ENCODE results near the gene CENPA. TPM values are rescaled to one million over a fixed set of nuclear protein-coding genes. Genes with fewer than 3 reads are reported as not detected.
"Not testable (repeated sequence)": the region's sequence is repeated elsewhere in the genome, so short reads cannot be mapped to it uniquely, and the experiment has no call there.

Gene CENPA
- total RNA-seq, 1 experiment from 2014 or later = 35.8 TPM

GRCh38 chr2:26792720-26793119, 6.9 kb downstream of the CENPA start:
- DNase-seq (ENCODE audit: low spot score) = no peak

DNA sequence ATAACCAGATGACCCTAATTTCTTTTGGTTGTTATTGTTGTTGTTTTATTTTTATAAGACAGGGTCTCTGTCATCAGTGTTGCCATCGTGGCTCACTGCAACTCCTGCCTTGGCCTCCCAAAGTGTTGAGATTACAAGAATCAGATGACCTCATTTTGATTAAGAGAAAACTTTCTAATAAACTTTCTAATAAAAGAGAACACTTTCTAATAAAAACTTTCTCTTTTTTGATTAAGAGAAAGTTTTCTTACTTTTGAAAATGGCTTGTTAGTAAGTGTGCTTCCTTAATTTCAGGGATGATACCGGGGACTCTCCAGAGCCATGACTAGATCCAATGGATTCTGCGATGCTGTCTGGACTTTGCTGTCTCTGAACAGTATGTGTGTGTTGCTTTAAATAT, 7.7 kb downstream of the CENPA start:
- no peak for DNase-seq (ENCODE audit: low spot score)

GRCh38 chr2:26795135-26795534, 9.3 kb downstream of the CENPA start:
- not testable (repeated sequence) for DNase-seq (ENCODE audit: low spot score)

DNA sequence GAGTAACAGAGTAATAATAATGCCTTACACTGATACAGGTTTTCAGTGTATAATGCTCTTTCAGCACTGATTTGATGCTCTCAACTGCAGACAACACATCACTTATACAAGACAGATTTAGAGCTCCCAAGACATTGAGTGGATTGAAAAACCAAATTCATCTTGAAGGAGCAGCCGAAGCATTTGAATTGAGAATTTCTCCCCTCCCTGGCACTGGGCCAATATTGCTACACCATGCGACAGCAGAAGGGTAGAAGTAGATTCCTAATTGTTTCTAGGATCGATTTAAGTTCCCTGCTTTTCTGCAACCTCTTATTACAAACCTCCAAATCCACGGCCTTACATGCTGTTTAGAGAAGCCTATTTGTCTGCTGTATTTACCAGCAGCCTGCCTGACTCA, 15.5 kb downstream of the CENPA start:
- no peak for DNase-seq (ENCODE audit: low spot score)

DNA sequence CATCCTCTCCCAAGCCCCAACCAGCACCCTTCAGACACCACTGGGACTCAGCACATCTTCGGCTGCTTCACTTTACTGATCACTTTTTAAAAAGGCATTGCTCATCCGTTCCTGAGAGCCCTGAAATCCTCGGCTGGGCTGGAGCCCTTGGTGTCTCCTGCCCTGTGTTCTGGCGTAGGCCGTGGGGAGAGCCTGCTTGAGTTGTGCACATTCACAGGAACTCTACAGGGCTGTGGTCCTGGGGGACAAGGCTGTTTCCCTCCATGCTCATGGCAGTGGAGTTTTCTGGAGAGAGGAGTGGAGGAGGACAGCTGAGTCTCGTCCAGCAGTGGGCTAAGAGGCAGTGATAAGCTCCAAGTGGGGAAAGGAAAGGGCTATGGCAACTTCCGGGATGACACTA, 15.9 kb downstream of the CENPA start:
- DNase-seq (ENCODE audit: low spot score) = no peak

DNA sequence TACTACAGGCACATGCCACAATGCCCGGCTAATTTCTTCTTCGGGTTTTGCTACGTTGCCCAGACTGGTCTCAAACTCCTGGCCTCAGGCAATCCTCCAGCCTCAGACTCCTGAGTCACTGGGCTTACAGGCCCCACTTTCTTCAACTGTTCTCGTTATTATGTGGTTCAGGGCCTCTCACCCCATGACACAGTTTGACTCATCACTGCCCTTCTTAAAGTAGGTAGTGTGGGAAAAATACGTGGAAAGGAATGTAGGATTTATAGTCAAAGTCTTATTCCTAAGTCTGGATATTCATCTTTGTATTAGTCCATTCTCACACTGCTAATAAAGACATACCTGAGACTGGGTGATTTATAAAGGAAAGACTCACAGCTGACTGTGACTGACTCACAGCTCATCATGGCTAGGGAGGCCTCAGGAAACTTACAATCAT, 19.4 kb downstream of the CENPA start:
- DNase-seq (ENCODE audit: low spot score) = peak; percentile 97

DNA sequence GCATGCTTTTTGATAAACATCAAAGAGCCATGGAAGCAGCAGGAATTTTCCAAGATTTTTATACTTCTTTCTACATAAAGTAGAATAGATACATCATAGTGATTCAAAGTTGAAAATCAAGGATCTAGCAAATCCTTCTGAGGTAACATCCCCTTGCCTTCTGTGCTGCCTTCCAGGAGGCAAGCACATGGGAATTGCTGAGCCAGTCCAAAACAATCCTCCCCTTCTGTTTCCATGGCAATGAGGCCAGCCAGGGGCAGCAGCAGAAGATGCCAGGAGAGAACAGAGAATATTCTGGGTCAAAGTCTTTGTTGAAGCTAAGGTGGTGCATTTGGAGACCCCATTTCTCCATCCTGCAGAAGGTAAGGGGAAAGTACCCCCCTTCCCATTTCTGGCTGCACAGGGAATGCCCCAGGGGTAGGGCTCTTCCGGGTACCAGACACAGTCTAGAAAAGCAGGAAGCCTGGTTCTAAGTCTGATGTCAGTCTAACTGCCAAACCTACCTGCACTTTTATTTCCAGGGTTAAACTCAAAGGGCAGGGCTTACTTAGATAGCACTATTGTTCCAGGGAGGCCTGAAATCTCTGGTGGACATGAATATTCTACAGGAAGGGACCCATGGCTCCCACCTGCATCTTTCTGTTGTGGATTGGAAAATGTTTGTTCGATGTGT, 22.1 kb downstream of the CENPA start:
- no peak for DNase-seq (ENCODE audit: low spot score)

GRCh38 chr2:26809211-26809610, 23.4 kb downstream of the CENPA start:
- DNase-seq (ENCODE audit: low spot score) = no peak

DNA sequence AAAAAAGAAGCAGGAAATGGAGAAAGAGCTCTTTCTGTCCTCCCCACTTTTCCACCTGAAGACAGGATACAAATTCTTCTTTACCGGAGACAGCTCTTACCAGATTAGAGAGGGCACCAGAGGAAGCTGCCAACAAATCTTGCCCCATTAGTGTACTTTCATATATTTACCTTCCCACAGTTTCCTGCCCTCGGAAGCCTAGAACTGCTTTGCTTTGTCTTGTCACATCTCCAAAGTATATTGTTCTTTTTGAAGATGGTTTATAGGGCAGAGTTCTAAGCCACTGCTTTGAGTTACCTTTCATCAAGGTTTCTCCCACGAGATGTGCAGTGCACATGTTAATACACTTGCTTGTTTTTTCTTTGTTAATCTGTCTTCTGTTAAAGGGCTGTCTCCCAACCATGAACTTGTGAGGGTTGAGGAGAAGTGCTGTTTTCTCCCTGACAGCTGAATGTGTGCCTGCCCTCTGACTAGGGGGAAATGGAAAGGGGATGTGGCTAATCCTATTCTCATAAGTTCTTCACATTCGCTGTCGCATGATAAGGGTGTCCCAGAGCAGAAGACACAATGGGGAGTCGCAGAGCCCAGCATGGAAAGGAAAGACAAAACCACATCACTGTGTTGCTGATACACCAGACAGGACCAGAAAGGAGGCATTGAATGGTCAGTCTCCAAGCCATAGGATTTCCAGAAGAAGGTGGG, 24.2 kb downstream of the CENPA start:
- no peak for DNase-seq (ENCODE audit: low spot score)

- no peak for DNase-seq (ENCODE audit: low spot score)
Observed at GRCh38 chr2:26811261-26811660, 25.4 kb downstream of the CENPA start.

GRCh38 chr2:26811791-26812694, 26.2 kb downstream of the CENPA start:
- DNase-seq (ENCODE audit: low spot score) = no peak

- DNase-seq (ENCODE audit: low spot score) = no peak
Observed at GRCh38 chr2:26812731-26813130, 26.9 kb downstream of the CENPA start.

DNA sequence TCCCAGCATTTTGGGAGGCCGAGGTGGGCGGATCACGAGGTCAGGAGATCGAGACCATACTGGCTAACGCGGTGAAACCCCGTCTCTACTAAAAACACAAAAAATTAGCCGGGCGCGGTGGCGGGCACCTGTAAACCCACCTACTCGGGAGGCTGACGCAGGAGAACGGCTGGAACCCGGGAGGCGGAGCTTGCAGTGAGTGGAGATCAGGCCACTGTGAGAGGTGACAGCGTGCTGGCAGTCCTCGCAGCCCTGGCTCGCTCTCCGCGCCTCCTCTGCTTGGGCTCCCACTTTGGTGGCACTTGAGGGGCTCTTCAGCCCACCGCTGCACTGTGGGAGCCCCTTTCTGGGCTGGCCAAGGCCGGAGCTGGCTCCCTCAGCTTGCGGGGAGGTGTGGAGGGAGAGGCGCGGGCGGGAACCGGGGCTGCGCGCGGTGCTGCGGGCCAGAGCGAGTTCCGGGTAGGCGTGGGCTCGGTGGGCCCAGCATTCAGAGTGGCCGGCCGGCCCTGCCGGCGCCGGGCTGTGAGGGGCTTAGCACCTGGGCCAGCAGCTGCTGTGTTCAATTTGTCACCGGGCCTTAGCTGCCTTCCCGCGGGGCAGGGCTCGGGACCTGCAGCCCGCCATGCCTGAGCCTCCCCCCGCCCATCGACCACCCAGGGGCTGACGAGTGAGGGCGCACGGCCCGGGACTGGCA, 28.4 kb downstream of the CENPA start:
- DNase-seq (ENCODE audit: low spot score) = not testable (repeated sequence)

DNA sequence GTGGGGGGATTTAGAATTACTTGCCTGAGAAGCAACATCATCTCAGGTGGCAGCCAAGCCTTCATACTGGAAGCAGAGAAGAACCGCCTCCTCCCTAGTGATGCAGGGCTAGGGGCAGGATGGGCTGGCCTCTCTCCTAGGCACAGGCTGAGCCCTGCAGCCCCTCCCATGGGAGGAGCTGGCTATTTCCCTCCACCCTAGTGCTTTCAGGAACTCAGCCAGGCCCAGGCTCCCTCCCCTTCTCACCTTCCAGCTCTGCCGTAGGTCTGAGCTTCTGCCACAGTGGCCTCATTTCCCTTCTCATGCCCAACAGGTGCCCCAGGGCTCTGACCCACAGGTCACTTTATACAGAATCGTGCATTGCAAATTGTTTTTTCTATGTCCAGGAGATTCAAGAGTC, 31.0 kb downstream of the CENPA start:
- DNase-seq (ENCODE audit: low spot score) = no peak

DNA sequence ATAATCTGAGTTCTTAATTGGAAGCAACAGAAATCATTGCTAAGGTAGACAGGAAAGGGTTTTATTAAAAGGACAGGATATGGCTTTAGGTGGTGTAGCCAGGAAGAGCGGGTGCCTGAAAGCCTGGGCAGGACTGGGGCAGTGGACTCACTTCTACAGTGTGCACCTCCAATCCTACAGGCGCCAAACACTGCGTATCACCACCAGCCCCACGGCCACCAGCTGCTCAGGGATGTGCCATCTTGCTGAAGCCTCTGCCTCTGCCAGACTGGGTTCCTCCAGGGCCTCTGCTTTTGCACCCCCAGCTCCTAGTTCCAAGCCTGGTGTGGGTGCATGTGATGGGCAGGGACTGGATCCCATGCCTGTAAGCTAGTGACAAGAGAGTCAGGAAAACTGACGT, 32.4 kb downstream of the CENPA start:
- DNase-seq (ENCODE audit: low spot score) = no peak

DNA sequence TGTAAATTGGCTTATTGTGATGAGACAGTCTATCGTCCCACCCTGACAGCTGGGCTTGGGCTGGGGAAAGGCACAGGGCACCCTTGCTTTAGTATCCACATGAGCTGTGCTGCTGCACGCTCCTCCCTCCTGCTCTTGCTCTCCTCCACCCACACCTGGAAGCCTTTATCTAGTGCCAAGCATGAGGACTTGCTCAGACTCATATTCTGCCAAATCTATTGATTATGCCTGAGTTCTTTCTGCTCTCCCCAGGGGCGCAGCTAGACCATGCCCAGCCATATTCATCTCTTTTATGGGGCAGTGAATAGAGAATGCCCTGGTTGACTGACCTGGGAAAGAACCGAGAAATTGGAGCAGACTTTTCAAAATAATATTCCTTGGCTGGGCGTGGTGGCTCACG, 33.1 kb downstream of the CENPA start:
- DNase-seq (ENCODE audit: low spot score) = no peak

- peak; percentile 16 for DNase-seq (ENCODE audit: low spot score)
Observed at GRCh38 chr2:26820932-26821331, 35.1 kb downstream of the CENPA start.

DNA sequence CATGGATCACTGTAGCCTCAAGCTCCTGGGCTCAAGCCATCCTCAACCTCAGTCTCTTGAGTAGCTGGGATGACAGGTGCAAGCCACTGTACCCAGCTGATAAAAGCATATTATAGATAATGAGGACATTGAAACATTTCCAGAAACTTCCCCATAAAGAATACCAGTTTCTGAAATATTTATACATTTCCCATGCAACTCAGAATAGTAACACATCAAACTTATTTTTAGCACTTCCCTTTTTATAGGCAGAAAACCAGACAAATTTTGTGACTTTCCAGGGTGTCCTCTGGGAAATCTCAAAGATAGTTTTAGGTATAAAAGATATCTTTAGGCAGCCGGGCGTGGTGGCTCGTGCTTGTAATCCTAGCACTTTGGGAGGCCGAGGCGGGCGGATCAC, 37.0 kb downstream of the CENPA start:
- DNase-seq (ENCODE audit: low spot score) = no peak

DNA sequence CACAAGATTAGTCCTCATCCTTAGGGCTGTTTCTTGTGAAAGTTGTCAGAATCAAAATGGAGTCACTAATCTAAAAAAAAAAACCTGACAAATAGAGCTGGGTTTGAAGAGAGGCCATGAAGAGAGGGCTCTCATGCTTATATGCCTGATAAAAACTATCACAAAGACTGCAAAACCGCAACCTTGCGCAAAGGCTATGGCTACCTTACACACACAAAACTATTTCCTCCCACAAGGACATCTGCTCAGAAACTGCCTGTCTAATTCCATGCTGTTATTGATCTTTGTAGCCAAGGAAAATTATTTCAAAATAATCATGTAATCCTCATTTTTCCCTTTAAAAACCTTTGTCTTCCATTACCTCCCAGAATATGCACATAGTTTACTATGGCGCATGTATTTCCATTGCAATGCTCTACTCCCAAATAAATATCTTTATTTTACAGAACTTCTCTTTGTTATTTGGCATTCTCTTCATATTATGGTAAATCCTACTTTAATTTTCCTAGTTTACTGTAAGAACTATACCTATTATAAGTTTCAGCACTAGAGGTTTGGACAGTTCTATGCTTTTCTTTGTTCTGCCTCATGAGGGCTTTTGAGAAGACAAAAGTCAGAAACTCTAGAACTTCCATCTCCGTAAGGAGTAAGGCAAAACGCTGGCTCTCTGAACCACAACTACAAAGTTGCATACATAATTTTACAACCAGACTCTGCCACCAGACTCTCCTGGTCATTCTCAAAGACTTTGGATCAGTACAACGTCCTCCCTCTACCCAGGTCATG, 52.5 kb downstream of the CENPA start:
- DNase-seq (ENCODE audit: low spot score) = no peak

DNA sequence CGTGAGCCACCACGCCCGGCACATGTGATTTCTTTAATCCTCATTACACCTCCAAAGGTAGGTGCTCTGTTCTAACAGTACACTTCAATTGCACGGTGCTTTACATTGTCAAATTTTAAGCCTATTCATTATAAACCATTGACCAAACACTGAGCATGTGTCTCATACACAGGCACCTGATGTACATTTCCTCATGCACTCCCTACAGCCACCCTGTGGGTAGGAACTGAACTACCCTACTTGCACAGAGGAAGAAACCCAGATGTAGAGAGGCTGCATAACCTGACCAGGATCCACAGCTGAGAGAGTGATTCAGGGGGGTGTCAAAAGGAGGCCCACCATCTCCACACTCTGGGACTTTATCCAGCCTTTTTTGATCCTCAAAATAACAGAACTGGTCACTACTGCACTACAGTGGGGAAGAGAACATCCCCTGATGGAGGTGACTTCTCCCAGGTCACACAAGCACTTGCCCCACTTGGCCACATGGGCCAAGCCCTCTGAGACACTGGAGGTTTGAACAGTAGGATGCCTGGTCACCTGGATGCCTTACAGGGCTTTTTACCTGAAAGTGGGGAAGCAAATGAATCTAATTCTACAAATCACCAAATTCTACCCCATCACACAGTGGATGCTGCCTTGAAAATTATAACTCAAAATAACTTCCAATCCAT, 55.2 kb downstream of the CENPA start:
- no peak for DNase-seq (ENCODE audit: low spot score)

- no peak for DNase-seq (ENCODE audit: low spot score)
Observed at GRCh38 chr2:26843041-26843440, 57.2 kb downstream of the CENPA start.

Measured in A172 (cell line).